SK-N-SH (cell line): Measurements from ENCODE around the gene FEM1C. TPM values are rescaled to one million over a fixed set of nuclear protein-coding genes. Genes with fewer than 3 reads are reported as not detected.

Source experiments
- CTCF ChIA-PET: fragments of 300-600, 350-600 bp; formaldehyde crosslinking; extraction: SDS; loops from one replicate; lab custom pipeline; 2021; lab: Yijun Ruan, JAX
- POLR2A ChIA-PET: fragments of 350-600 bp; sonication (Branson Sonifier 250); formaldehyde crosslinking; extraction: SDS; loops from one replicate; lab custom pipeline; 2020; ENCODE audit warnings: antibody characterized with exemption, inconsistent platforms; lab: Yijun Ruan, JAX
- DNase-seq: peaks from one replicate; pipeline ENCODE4 v3.0.0; 2012
- H2AFZ ChIP-seq: fragments of 200-600 bp; sonication (generic); 2 replicates; pipeline ENCODE4 v1.8.1; 2016; ENCODE audit warnings: antibody characterized with exemption, mild to moderate bottlenecking, low read depth
- H3F3A ChIP-seq: fragments of 200-600 bp; sonication (generic); replicated peaks from 2 replicates; pipeline ENCODE3; 2016; ENCODE audit warnings: antibody characterized with exemption, mild to moderate bottlenecking; ENCODE audit not compliant: insufficient read depth
- H3K27ac ChIP-seq, 2 experiments: fragments of 200-500 bp in 1 of 2; fragments of 200-600 bp in 1 of 2; sonication (Bioruptor generic) in 1 of 2; sonication (generic), shearing (Covaris generic) in 1 of 2; 2 replicates each; pipeline versions ENCODE4 v1.5.1 to v1.6.1; 2014 to 2016; ENCODE audit warnings: low read depth in 2 of 2, inconsistent platforms in 1 of 2, low read length in 1 of 2, mild to moderate bottlenecking in 1 of 2, mixed read lengths in 1 of 2
- H3K27me3 ChIP-seq: fragments of 200-600 bp; sonication (generic), shearing (Covaris generic); 2 replicates; pipeline ENCODE4 v1.6.1; 2016; ENCODE audit warnings: mixed run types; ENCODE audit not compliant: insufficient read depth
- H3K36me3 ChIP-seq, 2 experiments: fragments of 200-500 bp in 1 of 2; fragments of 200-600 bp in 1 of 2; sonication (Bioruptor generic) in 1 of 2; sonication (generic) in 1 of 2; replicated peaks in 1 of 2; 2 replicates each; pipeline versions ENCODE3 to v1.5.1; 2014 to 2016; ENCODE audit warnings: low read length in 1 of 2, mild to moderate bottlenecking in 1 of 2; ENCODE audit not compliant: insufficient read depth in 2 of 2, control insufficient read depth in 1 of 2
- H3K4me1 ChIP-seq, 2 experiments: fragments of 200-500 bp in 1 of 2; fragments of 200-600 bp in 1 of 2; sonication (Bioruptor generic) in 1 of 2; sonication (generic), shearing (Covaris generic) in 1 of 2; 2 replicates each; pipeline versions ENCODE4 v1.5.1 to v1.6.1; 2014 to 2016; ENCODE audit warnings: low read depth in 1 of 2, low read length in 1 of 2, mixed run types in 1 of 2; ENCODE audit not compliant: insufficient read depth in 2 of 2, control insufficient read depth in 1 of 2
- H3K4me2 ChIP-seq: fragments of 200-600 bp; sonication (generic), shearing (Covaris generic); 2 replicates; pipeline ENCODE4 v1.6.1; 2017; ENCODE audit warnings: mixed run types
- H3K4me3 ChIP-seq, 2 experiments: fragments of 200-500 bp in 1 of 2; fragments of 200-600 bp in 1 of 2; sonication (Bioruptor generic) in 1 of 2; sonication (generic), shearing (Covaris generic) in 1 of 2; 2 replicates each; pipeline versions ENCODE4 v1.5.1 to v1.8.1; 2014 to 2016; ENCODE audit warnings: low read depth in 2 of 2, inconsistent platforms in 1 of 2, low read length in 1 of 2, mild to moderate bottlenecking in 1 of 2, mixed read lengths in 1 of 2, moderate library complexity in 1 of 2
- H3K79me2 ChIP-seq: fragments of 200-600 bp; sonication (generic); 2 replicates; pipeline ENCODE4 v1.8.1; 2017; ENCODE audit warnings: mild to moderate bottlenecking; ENCODE audit not compliant: insufficient read depth
- H3K9ac ChIP-seq: fragments of 200-600 bp; sonication (generic); 2 replicates; pipeline ENCODE4 v1.6.1; 2017; ENCODE audit warnings: mixed run types
- H3K9me2 ChIP-seq: fragments of 200-600 bp; sonication (generic); 2 replicates; pipeline ENCODE4 v1.6.1; 2017; ENCODE audit warnings: mixed run types
- H3K9me3 ChIP-seq: fragments of 200-600 bp; sonication (generic); 2 replicates; pipeline ENCODE4 v1.6.1; 2017; ENCODE audit warnings: mixed run types, mild to moderate bottlenecking, moderate library complexity
- H4K20me1 ChIP-seq: fragments of 200-600 bp; sonication (generic); 2 replicates; pipeline ENCODE4 v1.6.1; 2017; ENCODE audit warnings: mild to moderate bottlenecking, mixed run types; ENCODE audit not compliant: insufficient read depth
- CTCF ChIP-seq: fragments of 200-600 bp; sonication (generic); IDR thresholded peaks from 2 replicates; pipeline ENCODE4 v1.6.1; 2017; ENCODE audit warnings: antibody characterized with exemption, mild to moderate bottlenecking, moderate library complexity
- EP300 ChIP-seq, 2 experiments: IDR thresholded peaks; 2 replicates each; pipeline versions ENCODE4 v1.4.0 to v1.6.1; 2012; ENCODE audit warnings: borderline replicate concordance in 1 of 2, low read depth in 1 of 2, low read length in 1 of 2
- FOSL2 ChIP-seq: IDR thresholded peaks from 2 replicates; pipeline ENCODE4 v1.4.0; 2012; ENCODE audit warnings: low read depth, mild to moderate bottlenecking, moderate library complexity, borderline replicate concordance
- FOXM1 ChIP-seq: IDR thresholded peaks from 2 replicates; pipeline ENCODE4 v1.4.0; 2012; ENCODE audit warnings: low read depth, mild to moderate bottlenecking
- GABPA ChIP-seq: IDR thresholded peaks from 2 replicates; pipeline ENCODE4 v1.4.0; 2012; ENCODE audit warnings: low read depth, mild to moderate bottlenecking
- GATA2 ChIP-seq: sonication (generic); formaldehyde crosslinking; IDR thresholded peaks from 2 replicates; pipeline ENCODE4 v1.5.0; 2020; ENCODE audit warnings: mild to moderate bottlenecking, missing genetic modification reagents
- IRF3 ChIP-seq: fragments of 150-350 bp; IDR thresholded peaks from 2 replicates; pipeline ENCODE4 v1.6.1; 2016; ENCODE audit warnings: mild to moderate bottlenecking, low read depth, low read length
- JUND ChIP-seq: IDR thresholded peaks from 2 replicates; pipeline ENCODE4 v1.4.0; 2012
- MEF2A ChIP-seq: IDR thresholded peaks from 2 replicates; pipeline ENCODE4 v1.4.0; 2012; ENCODE audit warnings: low read depth, borderline replicate concordance
- NFIC ChIP-seq: IDR thresholded peaks from 2 replicates; pipeline ENCODE4 v1.4.0; 2012; ENCODE audit warnings: borderline replicate concordance
- POLR2AphosphoS5 ChIP-seq: IDR thresholded peaks from 2 replicates; pipeline ENCODE4 v1.6.1; 2012; ENCODE audit warnings: low read depth, low read length
- RAD21 ChIP-seq: IDR thresholded peaks from 2 replicates; pipeline ENCODE4 v1.6.1; 2012; ENCODE audit warnings: mild to moderate bottlenecking, low read length
- RCOR1 ChIP-seq: fragments of 150-350 bp; IDR thresholded peaks from 2 replicates; pipeline ENCODE4 v1.6.1; 2017; ENCODE audit warnings: antibody characterized with exemption, low read length
- RXRA ChIP-seq: IDR thresholded peaks from 2 replicates; pipeline ENCODE4 v1.4.0; 2012; ENCODE audit warnings: low read depth, mild to moderate bottlenecking, borderline replicate concordance
- SIN3A ChIP-seq: IDR thresholded peaks from 2 replicates; pipeline ENCODE4 v1.6.1; 2012; ENCODE audit warnings: low read depth, mild to moderate bottlenecking, low read length, moderate library complexity, borderline replicate concordance
- TAF1 ChIP-seq: IDR thresholded peaks from 2 replicates; pipeline ENCODE4 v1.6.1; 2012; ENCODE audit warnings: low read depth, mild to moderate bottlenecking, low read length, moderate library complexity, borderline replicate concordance
- TCF12 ChIP-seq: IDR thresholded peaks from 2 replicates; pipeline ENCODE4 v1.4.0; 2012
- USF1 ChIP-seq: IDR thresholded peaks from 2 replicates; pipeline ENCODE4 v1.4.0; 2012; ENCODE audit warnings: low read depth, borderline replicate concordance
- USF2 ChIP-seq: fragments of 150-350 bp; IDR thresholded peaks from 2 replicates; pipeline ENCODE4 v1.6.1; 2017; ENCODE audit warnings: antibody characterized with exemption, low read length, low read depth, borderline replicate concordance
- YY1 ChIP-seq: IDR thresholded peaks from 2 replicates; pipeline ENCODE4 v1.4.0; 2012; ENCODE audit warnings: low read depth, mild to moderate bottlenecking
- ZBTB33 ChIP-seq: IDR thresholded peaks from 2 replicates; pipeline ENCODE4 v1.4.0; 2012; ENCODE audit warnings: low read depth, borderline replicate concordance
- WGBS: methylation state at CpG from one replicate; pipeline ENCODE4 v1.1.6; 2017; ENCODE audit warnings: low lambda C conversion rate; 5-methylcytosine and 5-hydroxymethylcytosine counted together
- polyA plus RNA-seq, 3 experiments: library from polyadenylated mRNA; depleted of rRNA; stranded (reverse); fragments of >200 nt; gene quantifications; 2 replicates each; pipeline ENCODE4 v1.2.3, GENCODE V29; 2012

Gene FEM1C
- polyA plus RNA-seq, 1 of the 3 experiments (the other 2 are of a cell fraction): 2.8 TPM

- no peak for TF ChIP-seq ZBTB33
- no peak for TF ChIP-seq NFIC
- TF ChIP-seq IRF3: no peak
- no peak for TF ChIP-seq GATA2 (CRISPR knock-in tag)
- no peak for TF ChIP-seq JUND
- no peak for TF ChIP-seq EP300 (IDR thresholded peaks at IDR 0.05; ENCODE audit: borderline replicate concordance in 1 of 2, low read depth in 1 of 2, low read length in 1 of 2)
- no peak for TF ChIP-seq SIN3A
Observed at GRCh38 chr5:115531787-115532367, 12.7 kb downstream of the FEM1C start (continued).

GRCh38 chr5:115531380-115531779, 13.2 kb downstream of the FEM1C start:
- peaks cover 25% of the 10 kb centered on the region for H3F3A ChIP-seq
- H3K36me3 ChIP-seq: peaks cover 39 to 78% of the 10 kb centered on the region in 2 experiments
- H3K4me3 ChIP-seq: no peak overlapping the region
- DNase-seq: no peak
- no peak overlapping the region for H2AFZ ChIP-seq
- H3K4me1 ChIP-seq: peaks cover 5 to 37% of the 10 kb centered on the region in 2 experiments; a peak in 3 of 4 replicates
- no peaks in the 10 kb centered on the region for H3K9me3 ChIP-seq
- peaks cover 76% of the 10 kb centered on the region for H4K20me1 ChIP-seq
- peak overlapping the region in 1 of 2 experiments; percentile 53; a peak in 3 of 4 replicates for H3K27ac ChIP-seq
- POLR2A ChIA-PET: no interaction called here
- peaks cover 100% of the 10 kb centered on the region for H3K79me2 ChIP-seq
- no peak overlapping the region for H3K9ac ChIP-seq
- no peaks in the 10 kb centered on the region for H3K27me3 ChIP-seq
- 92% methylated on average over 3 of the region's 3 CpGs for WGBS
- H3K9me2 ChIP-seq: no peaks in the 10 kb centered on the region
- H3K4me2 ChIP-seq: peak overlapping the region; percentile 7; the same call in 1 of the 2 replicates
- CTCF ChIA-PET: no interaction called here
- TF ChIP-seq TAF1 (no peak), USF1 (no peak), USF2 (no peak), IRF3 (no peak), FOSL2 (no peak), ZBTB33 (no peak), TCF12 (no peak), SIN3A (no peak), FOXM1 (no peak), RAD21 (no peak), RXRA (no peak), GABPA (no peak), MEF2A (no peak), CTCF (no peak), YY1 (no peak), NFIC (no peak), POLR2AphosphoS5 (no peak), RCOR1 (no peak)
